KBM-7 (cell line): Measurements from ENCODE around the gene SH3GL2.

Experiments
- DNase-seq: peaks from one replicate; pipeline ENCODE4 v3.0.0-alpha.2; 2015
- in situ Hi-C: fragments of 300-500 bp; cut with MboI; formaldehyde crosslinking; loops from 2 replicates; pipeline ENCODE4 v1.14.3; 2020; ENCODE audit warnings: low sequenced_read_pairs, low pct_unique_long_range_greater_than_20kb, mixed read lengths

SH3GL2 gene

GRCh38 chr9:17829064-17829463 is 250.2 kb downstream of the SH3GL2 start:
- in situ Hi-C loops, result no loop called here
- no peak for DNase-seq

- in situ Hi-C loops, result no loop called here
- no peak for DNase-seq
Observed at GRCh38 chr9:17829812-17830385, 251.0 kb downstream of the SH3GL2 start.

- in situ Hi-C loops, result no loop called here
- no peak for DNase-seq
Observed at GRCh38 chr9:17832812-17833211, 253.9 kb downstream of the SH3GL2 start.

DNA sequence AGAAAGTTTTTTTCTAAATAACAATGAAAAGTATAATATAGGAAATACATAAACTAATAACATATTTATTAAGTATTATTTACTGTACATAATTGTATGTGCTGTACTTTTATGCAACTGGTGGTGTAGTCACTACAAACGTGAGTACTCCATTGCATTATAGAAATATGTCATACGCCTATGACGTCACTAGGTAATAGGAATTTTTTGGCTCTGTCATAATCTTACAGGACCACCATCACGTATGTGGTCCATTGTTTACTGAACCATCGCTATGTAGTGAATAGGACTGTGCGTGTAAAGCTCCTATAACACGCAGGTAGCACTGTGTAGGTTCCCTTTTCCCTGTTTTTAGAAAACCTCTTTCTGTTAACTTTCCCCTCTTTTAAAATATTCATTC is 255.0 kb downstream of the SH3GL2 start:
- no peak for DNase-seq
- in situ Hi-C loops, result no loop called here

DNA sequence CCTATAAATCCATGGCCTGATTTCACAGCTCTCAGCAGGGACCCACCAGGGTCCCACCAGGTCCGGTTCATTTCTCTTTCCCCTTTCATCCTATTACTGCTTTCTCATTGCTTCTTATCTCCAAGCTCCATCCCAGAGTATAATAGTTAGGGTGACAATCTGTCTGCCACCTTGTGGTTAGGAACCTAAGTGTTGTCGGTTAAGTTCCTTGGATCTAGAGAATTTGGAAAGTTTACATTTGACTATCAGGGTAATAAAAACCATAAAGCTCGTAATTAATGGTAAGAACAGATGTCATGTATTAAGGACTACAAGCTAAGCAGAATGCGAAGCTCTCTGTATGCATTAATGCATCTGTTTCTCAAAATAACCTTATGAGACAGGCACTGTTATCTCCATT is 259.1 kb downstream of the SH3GL2 start:
- no peak for DNase-seq
- in situ Hi-C loops, result no loop called here

DNA sequence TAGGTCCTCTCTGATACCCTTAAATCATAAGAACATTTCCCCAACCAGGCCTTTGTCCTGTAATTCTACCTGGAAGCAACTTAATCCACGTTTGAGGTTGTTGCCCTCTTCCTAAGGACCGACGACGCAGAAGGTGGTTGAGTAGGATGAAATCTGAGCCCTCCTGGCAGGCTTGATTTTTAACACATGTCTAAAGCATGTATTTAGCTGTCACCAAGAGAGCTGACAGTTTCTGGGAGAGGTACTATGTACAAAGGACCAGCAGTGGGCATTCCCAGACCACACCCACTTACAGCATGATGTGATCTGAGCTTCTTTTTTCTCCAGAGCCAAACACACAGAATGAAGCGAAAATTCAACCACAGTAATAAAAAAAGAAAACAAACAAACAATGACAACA is 260.9 kb downstream of the SH3GL2 start:
- in situ Hi-C loops, result no loop called here
- no peak for DNase-seq

- in situ Hi-C loops, result no loop called here
Observed at GRCh38 chr9:17843236-17843635, 264.4 kb downstream of the SH3GL2 start.

More at GRCh38 chr9:17843236-17843635, 264.4 kb downstream of the SH3GL2 start:
- no peak for DNase-seq
